Pons (tissue), 1 donor: Measurements from ENCODE around the gene TM7SF2.

Experiments used
- DNase-seq: peaks from one replicate; pipeline ENCODE4 v3.0.0-alpha.2; 2016; ENCODE audit warnings: low spot score

TM7SF2 gene

DNA sequence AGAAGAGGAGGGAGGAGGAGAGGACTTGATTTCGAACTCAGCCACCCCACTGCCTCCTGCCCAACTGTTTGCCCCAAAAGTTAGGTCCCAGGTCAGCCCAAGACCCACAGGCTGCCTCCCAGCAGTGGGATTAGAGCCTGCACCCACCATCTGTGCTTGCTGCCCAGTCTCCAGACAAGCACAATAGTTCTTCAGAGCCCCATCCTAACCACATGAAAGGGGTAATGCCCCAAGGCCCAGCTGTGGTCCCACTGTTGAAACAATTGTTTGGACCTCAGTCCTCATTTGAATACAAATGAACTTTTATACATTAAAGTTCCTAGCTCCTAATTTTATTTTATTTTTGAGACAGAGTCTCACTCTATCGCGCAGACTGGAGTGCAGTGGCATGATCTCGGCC is 21.0 kb upstream of the TM7SF2 start:
- peak; percentile 86 for DNase-seq

DNA sequence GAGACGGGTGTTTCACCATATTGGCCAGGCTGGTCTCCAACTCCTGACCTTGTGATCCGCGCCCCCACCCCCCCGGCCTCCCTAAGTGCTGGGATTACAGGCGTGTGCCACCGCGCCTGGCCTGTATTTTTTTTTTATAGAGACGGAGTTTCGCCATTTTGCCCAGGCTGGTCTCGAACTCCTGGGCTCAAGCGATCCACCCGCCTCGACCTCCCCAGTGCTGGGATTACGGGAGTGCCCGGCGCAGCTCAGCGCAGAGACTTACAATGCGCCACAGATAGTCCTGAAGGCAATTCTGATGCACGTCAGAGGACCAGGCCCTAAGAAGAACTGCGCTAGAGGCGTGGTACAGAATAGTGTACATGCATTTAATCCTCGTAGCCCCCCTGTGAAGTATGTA is 16.2 kb upstream of the TM7SF2 start:
- no peak for DNase-seq

DNA sequence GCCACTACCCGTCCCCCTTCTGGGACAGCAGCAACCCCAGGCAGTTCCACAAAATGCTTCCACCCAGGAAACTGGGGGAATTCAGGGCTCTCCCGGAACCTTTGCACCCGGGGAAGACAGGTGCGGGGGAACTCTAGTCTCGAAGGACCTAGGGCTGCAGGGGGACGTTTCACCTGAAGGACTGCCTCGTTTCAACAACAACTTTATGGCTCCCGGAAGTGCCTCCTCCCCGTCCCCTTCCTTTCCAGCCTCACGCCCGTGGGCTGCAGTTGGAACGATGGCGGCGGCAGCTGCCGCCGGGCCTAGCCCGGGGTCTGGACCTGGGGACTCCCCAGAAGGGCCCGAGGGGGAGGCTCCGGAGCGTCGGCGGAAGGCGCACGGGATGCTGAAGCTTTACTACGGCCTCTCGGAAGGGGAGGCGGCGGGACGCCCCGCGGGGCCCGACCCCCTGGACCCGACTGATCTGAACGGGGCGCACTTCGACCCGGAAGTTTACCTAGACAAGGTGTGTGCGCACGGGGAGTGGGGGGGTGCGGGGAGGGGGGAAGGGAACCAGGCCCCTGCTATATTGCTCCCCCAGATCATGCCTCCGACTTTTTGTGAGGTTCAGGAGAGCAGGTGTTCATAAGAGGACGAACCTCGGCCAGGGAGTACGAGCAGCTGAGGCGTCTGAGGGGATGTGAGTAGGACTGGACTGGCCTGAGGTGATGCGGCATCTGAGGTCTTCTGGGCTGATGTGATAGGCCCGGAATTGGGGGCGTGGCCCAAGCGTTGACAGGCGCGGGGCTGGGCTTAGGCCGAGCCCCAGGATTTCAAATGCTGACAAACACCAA is 15.5 kb upstream of the TM7SF2 start, which contains the start of gene VPS51:
Gene VPS51 (plus strand): TSS at position 241 of the 833 bp plus-strand sequence. CDS start 37 bp downstream, at position 278.
- DNase-seq: peak; percentile 90

DNA sequence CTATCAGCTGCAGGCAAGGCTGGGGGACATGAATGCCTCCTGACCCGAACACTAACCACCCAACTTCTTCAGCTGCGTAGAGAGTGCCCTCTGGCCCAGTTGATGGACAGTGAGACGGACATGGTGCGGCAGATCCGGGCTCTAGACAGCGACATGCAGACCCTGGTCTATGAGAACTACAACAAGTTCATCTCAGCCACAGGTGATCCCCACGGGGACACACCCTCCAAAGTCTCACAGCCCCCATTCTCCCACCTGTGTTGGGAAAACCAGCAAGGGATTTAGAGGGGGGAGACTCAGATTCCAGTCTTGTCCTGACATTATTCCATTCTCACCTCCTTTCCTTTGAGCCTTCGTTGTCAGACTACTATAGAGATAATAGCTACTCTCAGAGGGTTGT is 14.7 kb upstream of the TM7SF2 start:
- no peak for DNase-seq

DNA sequence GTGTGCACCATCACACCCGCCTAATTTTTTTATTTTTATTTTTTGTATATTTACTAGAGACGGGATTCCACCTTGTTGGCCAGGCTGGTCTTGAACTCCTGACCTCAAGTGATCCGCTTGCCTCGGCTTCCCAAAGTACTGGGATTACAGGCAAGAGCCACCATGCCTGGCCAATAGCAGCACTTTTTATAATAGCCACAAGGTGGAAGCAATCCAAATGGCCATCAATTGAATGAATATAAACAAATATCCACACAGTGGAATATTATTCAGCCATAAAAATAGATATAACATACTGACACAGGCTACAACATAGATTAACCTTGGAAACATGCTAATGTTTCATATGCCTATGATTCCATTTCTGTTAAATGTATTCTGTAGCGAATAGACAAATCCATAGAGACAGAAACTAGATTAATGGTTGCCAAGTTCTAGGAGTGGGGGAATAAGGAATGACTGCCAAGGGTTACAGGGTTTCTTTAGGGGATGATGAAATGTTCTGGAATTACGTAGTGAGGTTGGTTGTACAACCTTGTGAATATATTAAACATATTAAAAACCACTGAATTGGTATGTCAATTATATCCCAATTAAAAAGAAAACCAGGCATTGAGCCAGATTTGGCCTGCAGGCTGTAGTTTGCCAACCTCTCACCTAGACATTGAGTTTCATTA is 10.9 kb upstream of the TM7SF2 start:
- no peak for DNase-seq

DNA sequence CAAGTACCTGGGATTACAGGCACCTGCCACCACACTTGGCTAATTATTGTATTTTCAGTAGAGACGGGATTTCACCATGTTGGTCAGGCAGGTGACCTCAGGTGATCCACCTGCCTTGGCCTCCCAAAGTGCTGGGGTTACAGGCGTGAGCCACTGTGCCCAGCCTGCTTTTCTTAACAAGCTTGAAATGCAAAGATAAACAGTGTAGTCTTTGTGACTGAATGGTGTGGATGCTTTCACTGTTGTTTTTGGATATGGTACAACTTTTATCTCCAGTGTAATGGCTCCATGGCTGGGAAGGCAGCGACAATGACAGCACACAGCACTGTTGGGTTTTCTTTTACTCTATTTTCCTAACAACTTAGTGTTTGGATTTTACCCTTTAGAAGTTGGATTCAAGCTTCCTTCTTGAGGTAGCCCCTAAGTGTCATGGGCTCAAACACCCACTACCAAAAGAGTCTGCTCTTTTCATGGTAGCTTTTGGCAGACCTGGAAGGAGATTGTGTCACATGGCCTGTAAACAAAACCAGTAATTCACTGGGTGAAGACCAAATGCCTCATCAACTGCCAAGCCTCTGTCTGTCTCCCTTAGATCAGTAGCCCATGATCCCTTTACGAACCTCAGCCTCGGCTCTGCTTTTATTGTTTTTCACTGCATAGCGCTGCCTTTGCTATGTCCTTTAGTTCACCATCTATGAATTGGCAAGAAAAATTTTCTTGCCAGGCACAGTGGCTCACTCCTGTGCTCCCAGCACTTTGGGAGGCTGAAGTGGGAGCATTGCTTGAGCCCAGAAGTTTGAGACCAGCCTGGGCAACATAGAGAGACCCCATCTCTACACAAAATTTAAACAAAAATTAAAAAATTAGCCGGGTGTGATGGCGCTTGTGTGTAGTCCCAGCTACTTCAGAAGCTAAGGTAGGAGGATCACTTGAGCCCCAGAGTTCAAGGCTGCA is 9.3 kb upstream of the TM7SF2 start:
- peak; percentile 94 for DNase-seq

- DNase-seq: no peak
These were observed 8.2 kb upstream of the TM7SF2 start for GRCh38 chr11:65103476-65103875.

DNA sequence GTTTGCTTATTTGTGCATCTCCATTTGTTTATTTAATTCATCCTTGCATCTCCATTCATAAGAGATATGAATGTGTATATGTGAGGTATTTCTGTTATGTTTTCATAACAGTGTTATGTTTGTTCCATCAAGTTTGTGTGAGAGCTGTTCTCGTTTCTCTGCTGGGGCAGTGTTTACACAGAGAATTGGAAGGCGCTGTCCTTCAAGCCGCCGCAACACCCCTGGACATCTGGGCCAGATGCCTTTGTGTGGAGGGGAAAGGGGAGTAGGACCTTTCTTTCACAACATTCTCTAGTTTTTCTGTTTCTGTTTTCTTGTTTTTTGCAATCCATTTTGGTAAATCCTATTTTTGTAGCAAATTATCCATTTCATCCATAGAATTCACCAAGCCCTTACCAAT is 7.0 kb upstream of the TM7SF2 start:
- peak; percentile 59 for DNase-seq

DNA sequence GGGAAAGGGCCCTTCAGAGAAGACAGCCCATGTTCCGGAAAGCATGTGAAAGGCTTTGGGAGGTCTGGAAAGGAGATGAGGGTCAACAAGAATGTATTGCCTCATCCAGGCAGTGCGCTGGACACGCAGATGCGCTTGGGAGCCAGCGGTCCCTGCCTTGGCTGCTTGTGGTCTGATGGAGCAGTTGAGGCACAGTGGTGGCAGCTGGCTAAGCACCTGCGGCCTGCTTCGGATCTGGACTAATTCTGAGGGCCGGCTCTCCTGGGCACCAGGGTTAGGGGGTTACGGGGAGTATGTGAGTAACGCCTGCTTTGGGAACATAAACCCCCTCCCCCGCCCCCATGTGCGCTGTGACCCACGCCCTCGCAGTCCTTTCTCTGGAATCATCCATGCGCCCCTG is 4.6 kb upstream of the TM7SF2 start:
- no peak for DNase-seq

DNA sequence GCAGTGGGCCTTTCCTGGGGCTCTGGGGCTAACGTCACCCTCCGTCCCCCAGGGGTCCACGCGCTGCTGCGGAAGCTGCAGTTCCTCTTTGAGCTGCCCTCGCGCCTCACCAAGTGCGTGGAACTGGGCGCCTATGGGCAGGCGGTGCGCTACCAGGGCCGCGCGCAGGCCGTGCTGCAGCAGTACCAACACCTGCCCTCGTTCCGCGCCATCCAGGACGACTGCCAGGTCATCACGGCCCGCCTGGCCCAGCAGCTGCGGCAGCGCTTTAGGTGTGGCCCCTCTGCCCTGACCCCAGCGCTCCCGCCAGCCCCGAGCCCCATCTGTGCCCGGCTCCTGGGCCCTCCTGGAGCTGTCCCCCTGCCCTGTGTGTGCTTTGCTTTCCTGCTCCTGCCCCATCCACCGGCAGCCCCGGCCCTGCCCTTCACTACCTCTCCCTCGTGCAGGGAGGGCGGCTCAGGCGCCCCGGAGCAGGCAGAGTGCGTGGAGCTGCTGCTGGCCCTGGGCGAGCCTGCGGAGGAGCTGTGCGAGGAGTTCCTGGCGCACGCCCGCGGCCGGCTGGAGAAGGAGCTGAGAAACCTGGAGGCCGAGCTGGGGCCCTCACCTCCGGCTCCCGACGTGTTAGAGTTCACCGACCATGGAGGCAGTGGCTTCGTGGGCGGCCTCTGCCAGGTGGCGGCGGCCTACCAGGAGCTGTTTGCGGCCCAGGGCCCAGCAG is 3.8 kb upstream of the TM7SF2 start:
- DNase-seq: no peak

DNA sequence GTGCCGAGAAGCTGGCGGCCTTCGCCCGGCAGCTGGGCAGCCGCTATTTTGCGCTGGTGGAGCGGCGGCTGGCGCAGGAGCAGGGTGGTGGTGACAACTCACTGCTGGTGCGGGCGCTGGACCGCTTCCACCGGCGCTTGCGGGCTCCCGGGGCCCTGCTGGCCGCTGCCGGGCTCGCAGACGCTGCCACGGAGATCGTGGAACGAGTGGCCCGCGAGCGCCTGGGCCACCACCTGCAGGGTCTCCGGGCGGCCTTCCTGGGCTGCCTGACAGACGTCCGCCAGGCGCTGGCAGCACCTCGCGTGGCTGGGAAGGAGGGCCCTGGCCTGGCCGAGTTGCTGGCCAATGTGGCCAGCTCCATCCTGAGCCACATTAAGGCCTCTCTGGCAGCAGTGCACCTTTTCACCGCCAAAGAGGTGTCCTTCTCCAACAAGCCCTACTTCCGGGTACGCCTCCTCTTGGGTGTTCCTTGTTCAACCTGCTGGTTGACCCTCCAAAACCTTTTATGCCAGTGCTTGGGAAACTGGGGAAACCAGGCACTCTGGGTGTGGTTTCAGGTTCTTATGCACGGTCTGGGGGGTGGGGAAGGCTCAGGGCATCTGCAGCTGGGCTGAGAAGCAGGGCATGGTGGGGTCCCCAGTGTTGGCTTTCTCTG is 3.1 kb upstream of the TM7SF2 start:
- DNase-seq: no peak

- no peak for DNase-seq
These were observed 2.2 kb upstream of the TM7SF2 start for GRCh38 chr11:65109231-65110198.

GRCh38 chr11:65110354-65110861 is 1.3 kb upstream of the TM7SF2 start:
- peak; percentile 84 for DNase-seq

- DNase-seq: no peak
These were observed 421 bp upstream of the TM7SF2 start for GRCh38 chr11:65111159-65111743.

DNA sequence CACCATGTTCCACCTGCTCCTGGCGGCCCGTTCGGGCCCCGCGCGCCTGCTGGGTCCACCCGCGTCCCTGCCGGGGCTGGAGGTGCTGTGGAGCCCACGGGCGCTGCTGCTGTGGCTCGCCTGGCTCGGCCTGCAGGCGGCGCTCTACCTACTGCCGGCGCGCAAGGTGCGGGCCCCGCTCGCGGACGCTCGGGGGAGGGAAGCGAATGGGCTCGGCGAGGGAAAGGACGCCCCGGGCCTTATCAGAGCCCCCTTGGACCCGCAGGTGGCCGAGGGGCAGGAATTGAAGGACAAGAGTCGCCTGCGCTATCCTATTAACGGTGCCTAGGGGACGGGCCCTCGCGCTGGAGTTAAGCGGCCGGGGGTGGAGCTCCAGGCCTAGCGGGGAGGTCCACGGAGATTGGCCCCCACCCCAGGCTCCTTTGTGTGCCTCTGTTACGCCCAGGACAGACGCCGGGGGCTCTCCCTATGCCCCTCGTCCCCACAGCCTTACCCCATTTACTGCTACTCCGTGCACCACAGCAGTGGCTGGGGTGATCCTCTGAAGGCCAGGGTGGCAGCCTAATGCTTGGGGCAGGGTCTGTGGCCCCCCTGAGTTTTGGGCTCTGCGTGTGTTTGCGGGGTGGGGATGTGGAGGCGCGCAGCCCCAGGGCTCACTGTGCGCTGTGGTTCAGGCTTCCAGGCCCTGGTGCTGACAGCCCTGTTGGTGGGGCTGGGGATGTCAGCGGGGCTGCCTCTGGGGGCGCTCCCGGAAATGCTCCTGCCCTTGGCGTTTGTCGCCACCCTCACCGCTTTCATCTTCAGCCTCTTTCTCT is 1.1 kb downstream of the TM7SF2 start:
- DNase-seq: no peak

DNA sequence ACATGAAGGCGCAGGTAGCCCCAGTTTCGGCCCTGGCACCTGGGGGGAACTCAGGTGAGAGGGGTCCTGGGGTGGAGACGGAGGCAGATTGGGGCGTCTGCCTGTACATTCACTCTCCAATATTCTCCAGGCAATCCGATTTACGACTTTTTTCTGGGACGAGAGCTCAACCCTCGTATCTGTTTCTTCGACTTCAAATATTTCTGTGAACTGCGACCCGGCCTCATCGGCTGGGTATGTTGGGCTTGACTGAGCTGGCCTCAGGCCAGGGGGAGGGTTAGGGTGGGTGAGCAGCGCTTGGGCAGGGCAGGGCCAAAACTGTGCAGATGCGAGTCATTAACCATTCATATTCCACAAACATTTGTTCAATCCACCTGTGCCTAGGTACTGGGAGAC is 1.7 kb downstream of the TM7SF2 start:
- DNase-seq: no peak

- DNase-seq: no peak
These were observed 2.2 kb downstream of the TM7SF2 start for GRCh38 chr11:65113839-65114238.

GRCh38 chr11:65114538-65115171 is 3.0 kb downstream of the TM7SF2 start:
- no peak for DNase-seq
